Measurements from ENCODE around the gene TLN1. TPM values are rescaled to one million over a fixed set of nuclear protein-coding genes. Genes with fewer than 3 reads are reported as not detected.

The TLN1 gene
- total and polyA plus RNA-seq, 2 of the 4 experiments (the other 2 are of a cell fraction), result 228 to 346 TPM

GRCh38 chr9:35759795-35760194 is 27.8 kb upstream of the TLN1 start:
- H2BK5ac ChIP-seq (ENCODE audit: low read depth, low read length, poor library complexity, severe bottlenecking), result no peak overlapping the region
- DNase-seq (no peak), ATAC-seq (ENCODE audit: low read depth) (no peak)
- POLR2A ChIA-PET (ENCODE audit: unreplicated experiment), result no interaction called here
- no peak overlapping the region for H2BK15ac ChIP-seq (ENCODE audit: low read depth, low read length)
- no peak overlapping the region for H2BK20ac ChIP-seq (ENCODE audit: low read depth, low read length)
- no peak overlapping the region for H3K4ac ChIP-seq (ENCODE audit: low read depth, low read length)
- H3K27ac ChIP-seq (ENCODE audit: insufficient read depth, low read length), result no peak overlapping the region
- intact Hi-C loops (cut with micrococcal nuclease) (no loop called here), in situ Hi-C loops (cut with MboI; ENCODE audit: low sequenced_read_pairs) (no loop called here), dilution Hi-C loops (cut with HindIII; ENCODE audit: low sequenced_read_pairs, unreplicated experiment) (no loop called here)
- H3K23ac ChIP-seq (ENCODE audit: low read depth, low read length), result no peak overlapping the region
- H3K56ac ChIP-seq (ENCODE audit: extremely low read depth, insufficient read depth, low read length), result no peak overlapping the region
- H2AK5ac ChIP-seq (ENCODE audit: low read depth, low read length), result no peak overlapping the region
- no peaks in the 10 kb centered on the region for H4K20me1 ChIP-seq (ENCODE audit: insufficient read depth, low read length)
- no peak overlapping the region for H4K5ac ChIP-seq (ENCODE audit: low read depth, low read length)
- H4K8ac ChIP-seq (ENCODE audit: low read depth in 2 of 2, low read length in 2 of 2), result no peak overlapping the region
- H3K9me1 ChIP-seq (ENCODE audit: insufficient read depth, low read length), result peaks cover 5% of the 10 kb centered on the region
- H3K79me1 ChIP-seq (ENCODE audit: low read depth in 1 of 2, low read length in 2 of 2), result no peaks in the 10 kb centered on the region
- no peak overlapping the region for H3K4me2 ChIP-seq (ENCODE audit: low read depth, low read length)
- H3K4me1 ChIP-seq (ENCODE audit: control insufficient read depth, insufficient read depth, low read length), result peaks cover 7% of the 10 kb centered on the region; the same call in 1 of the 2 replicates
- H3K27me3 ChIP-seq (ENCODE audit: control insufficient read depth, insufficient read depth, low read length), result peaks cover 2% of the 10 kb centered on the region; the same call in 1 of the 2 replicates
- no peak overlapping the region for H2AFZ ChIP-seq (replicated peaks; ENCODE audit: low read length, poor library complexity)
- 100% methylated on average over 3 of the region's 4 CpGs; no CpG with 5 or more reads in 1 of the 2 experiments for WGBS, 2 experiments (ENCODE audit: extremely low coverage in 2 of 2, insufficient read length in 1 of 2)
- BruUV-seq (replicated peaks), result no TSS peak
- TF ChIP-seq NFE2L2 (IDR thresholded peaks at IDR 0.05; ENCODE audit: low read depth, low read length) (no peak), POLR2A (IDR thresholded peaks at IDR 0.05; ENCODE audit: low read depth, low read length) (no peak), SMC3 (IDR thresholded peaks at IDR 0.05; ENCODE audit: low read depth, low read length) (no peak), MAZ (IDR thresholded peaks at IDR 0.05; ENCODE audit: borderline replicate concordance, low read depth, low read length) (no peak), USF2 (IDR thresholded peaks at IDR 0.05; ENCODE audit: low read depth, low read length) (no peak), CEBPB (IDR thresholded peaks at IDR 0.05; ENCODE audit: low read depth, low read length) (no peak), CTCF (conservative IDR thresholded peaks at IDR 0.05; ENCODE audit: low read depth, low read length) (no peak), CHD1 (IDR thresholded peaks at IDR 0.05; ENCODE audit: low read depth, low read length) (no peak), MXI1 (IDR thresholded peaks at IDR 0.05; ENCODE audit: borderline replicate concordance, low read depth, low read length) (no peak), RAD21 (IDR thresholded peaks at IDR 0.05; ENCODE audit: low read length) (no peak), ELK1 (IDR thresholded peaks at IDR 0.05; ENCODE audit: borderline replicate concordance, low read depth, low read length) (no peak), MAFK (IDR thresholded peaks at IDR 0.05; ENCODE audit: low read depth, low read length) (no peak), RFX5 (IDR thresholded peaks at IDR 0.05; ENCODE audit: low read depth, low read length) (no peak), FOS (IDR thresholded peaks at IDR 0.05; ENCODE audit: low read depth, low read length) (no peak), BHLHE40 (IDR thresholded peaks at IDR 0.05; ENCODE audit: low read depth, low read length) (no peak), RCOR1 (IDR thresholded peaks at IDR 0.05; ENCODE audit: insufficient replicate concordance, low read length) (no peak)
- no peak overlapping the region for H4K91ac ChIP-seq (ENCODE audit: insufficient read depth, low read depth, low read length)
- H3K9ac ChIP-seq (ENCODE audit: low read depth, low read length), result no peak overlapping the region
- no peak overlapping the region for H2AK9ac ChIP-seq (replicated peaks; ENCODE audit: low read depth, low read length, poor library complexity)
- no peaks in the 10 kb centered on the region for H3K9me3 ChIP-seq (ENCODE audit: control insufficient read depth, insufficient read depth, low read length)
- no peak overlapping the region for H3K18ac ChIP-seq (ENCODE audit: low read depth, low read length)
- no peak overlapping the region for H2BK120ac ChIP-seq (ENCODE audit: low read depth, low read length)
- peaks cover 4% of the 10 kb centered on the region for H3K36me3 ChIP-seq (ENCODE audit: control insufficient read depth, insufficient read depth, low read length)
- H3K14ac ChIP-seq (replicated peaks; ENCODE audit: low read depth, low read length), result no peak overlapping the region
- no peak overlapping the region for H3K4me3 ChIP-seq (ENCODE audit: insufficient read depth, low read depth, low read length)
- CTCF ChIA-PET, result no interaction called here
